Measurements from ENCODE around the gene UBQLN4. TPM values are rescaled to one million over a fixed set of nuclear protein-coding genes. Genes with fewer than 3 reads are reported as not detected.
"Not testable (repeated sequence)": the region's sequence is repeated elsewhere in the genome, so short reads cannot be mapped to it uniquely, and the experiment has no call there.

Gene UBQLN4
- total RNA-seq, 6 experiments from 2014 or later = 19.0 to 25.5 (median 21.0) TPM

- no peak overlapping the region for H3K4me3 ChIP-seq
- no peaks in the 10 kb centered on the region for H3K9me3 ChIP-seq
- H3K27me3 ChIP-seq = no peaks in the 10 kb centered on the region
- H3K4me1 ChIP-seq = peaks cover 0 to 37% (median 13%) of the 10 kb centered on the region in 4 donors
- H3K36me3 ChIP-seq = no peaks in the 10 kb centered on the region
- H3K27ac ChIP-seq = no peak overlapping the region
- 0% methylated on average over 1 of the region's 1 CpG for WGBS (ENCODE audit: insufficient coverage, low coverage, low lambda C conversion rate, missing lambda C conversion rate)
- intact Hi-C loops (cut with DNase I) = no loop called here
- DNase-seq (no peak), ATAC-seq (no peak)
- TF ChIP-seq POLR2A (IDR thresholded peaks at IDR 0.05) = no peak
- TF ChIP-seq, protein P1, sequence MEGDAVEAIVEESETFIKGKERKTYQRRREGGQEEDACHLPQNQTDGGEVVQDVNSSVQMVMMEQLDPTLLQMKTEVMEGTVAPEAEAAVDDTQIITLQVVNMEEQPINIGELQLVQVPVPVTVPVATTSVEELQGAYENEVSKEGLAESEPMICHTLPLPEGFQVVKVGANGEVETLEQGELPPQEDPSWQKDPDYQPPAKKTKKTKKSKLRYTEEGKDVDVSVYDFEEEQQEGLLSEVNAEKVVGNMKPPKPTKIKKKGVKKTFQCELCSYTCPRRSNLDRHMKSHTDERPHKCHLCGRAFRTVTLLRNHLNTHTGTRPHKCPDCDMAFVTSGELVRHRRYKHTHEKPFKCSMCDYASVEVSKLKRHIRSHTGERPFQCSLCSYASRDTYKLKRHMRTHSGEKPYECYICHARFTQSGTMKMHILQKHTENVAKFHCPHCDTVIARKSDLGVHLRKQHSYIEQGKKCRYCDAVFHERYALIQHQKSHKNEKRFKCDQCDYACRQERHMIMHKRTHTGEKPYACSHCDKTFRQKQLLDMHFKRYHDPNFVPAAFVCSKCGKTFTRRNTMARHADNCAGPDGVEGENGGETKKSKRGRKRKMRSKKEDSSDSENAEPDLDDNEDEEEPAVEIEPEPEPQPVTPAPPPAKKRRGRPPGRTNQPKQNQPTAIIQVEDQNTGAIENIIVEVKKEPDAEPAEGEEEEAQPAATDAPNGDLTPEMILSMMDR (IDR thresholded peaks at IDR 0.05) = no peak
These were observed 19.6 kb upstream of the UBQLN4 start for GRCh38 chr1:156073110-156073687.

DNA sequence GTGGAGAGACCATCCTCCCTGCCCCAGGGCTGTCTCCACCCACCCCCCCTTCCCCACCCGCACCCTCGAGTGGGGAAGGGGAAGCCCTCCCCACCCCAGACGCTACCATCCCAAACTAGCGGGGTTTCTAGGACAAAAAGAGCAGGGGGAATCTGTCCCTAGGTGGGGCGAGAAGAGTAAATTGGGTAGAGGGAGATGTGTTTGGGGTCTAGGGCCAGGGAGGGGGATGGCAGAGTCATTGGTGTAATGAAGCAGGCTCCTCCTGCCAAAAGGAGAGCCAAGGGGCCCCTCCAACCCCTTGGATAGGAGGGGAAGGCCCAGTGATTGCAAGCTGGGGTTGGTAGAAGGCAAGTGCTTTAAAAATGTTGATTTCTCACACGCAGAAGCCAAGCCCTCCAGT is 18.7 kb upstream of the UBQLN4 start:
- no peak for TF ChIP-seq POLR2A (IDR thresholded peaks at IDR 0.05)
- TF ChIP-seq, protein P1 (IDR thresholded peaks at IDR 0.05) = no peak
- 61% methylated on average over 5 of the region's 6 CpGs for WGBS (ENCODE audit: insufficient coverage, low coverage, low lambda C conversion rate, missing lambda C conversion rate)
- no peaks in the 10 kb centered on the region for H3K27me3 ChIP-seq
- DNase-seq (no peak), ATAC-seq (no peak)
- H3K4me3 ChIP-seq = no peak overlapping the region
- H3K4me1 ChIP-seq = peaks cover 0 to 37% (median 13%) of the 10 kb centered on the region in 4 donors
- no peaks in the 10 kb centered on the region for H3K36me3 ChIP-seq
- intact Hi-C loops (cut with DNase I) = no loop called here
- H3K9me3 ChIP-seq = no peaks in the 10 kb centered on the region
- no peak overlapping the region for H3K27ac ChIP-seq

GRCh38 chr1:156071332-156071816 is 17.8 kb upstream of the UBQLN4 start:
- intact Hi-C loops (cut with DNase I); ATAC-seq; DNase-seq; H3K9me3 ChIP-seq; H3K27me3 ChIP-seq; H3K27ac ChIP-seq; H3K36me3 ChIP-seq; H3K4me3 ChIP-seq: not testable (repeated sequence)
- peaks cover 0 to 33% (median 13%) of the 10 kb centered on the region in 4 donors for H3K4me1 ChIP-seq
- WGBS (ENCODE audit: insufficient coverage, low coverage, low lambda C conversion rate, missing lambda C conversion rate) = 91% methylated on average over 6 of the region's 7 CpGs

GRCh38 chr1:156070548-156070947 is 16.9 kb upstream of the UBQLN4 start:
- no peaks in the 10 kb centered on the region for H3K27me3 ChIP-seq
- H3K9me3 ChIP-seq = no peaks in the 10 kb centered on the region
- peaks cover 0 to 25% (median 13%) of the 10 kb centered on the region in 4 donors for H3K4me1 ChIP-seq
- DNase-seq = peak in 1 of 3 donors; percentile 58
- intact Hi-C loops (cut with DNase I) = no loop called here
- no peak for TF ChIP-seq POLR2A (IDR thresholded peaks at IDR 0.05)
- TF ChIP-seq, protein P1 (IDR thresholded peaks at IDR 0.05) = no peak
- H3K4me3 ChIP-seq = no peak overlapping the region
- 21% methylated on average over 2 of the region's 4 CpGs for WGBS (ENCODE audit: insufficient coverage, low coverage, low lambda C conversion rate, missing lambda C conversion rate)
- H3K27ac ChIP-seq = peak overlapping the region; percentile 41 to 60 (median 47)
- ATAC-seq = peak; percentile 23 to 61 (median 30)
- H3K36me3 ChIP-seq = no peaks in the 10 kb centered on the region
